GM21825 (cell line): ENCODE results near the gene NOL4L.
A peak's percentile ranks its signal among the peaks of the same experiment; 100 is the strongest.

Experiments used
- ATAC-seq: cut with Tn5 transposase; IDR thresholded peaks from one replicate; pipeline ENCODE4 v1.9.1; 2021; ENCODE audit warnings: mild to moderate bottlenecking, moderate library complexity; ENCODE audit not compliant: unreplicated experiment

NOL4L gene

GRCh38 chr20:32527447-32528055 is 57.6 kb downstream of the NOL4L start:
- ATAC-seq: no peak

GRCh38 chr20:32527052-32527446 is 58.1 kb downstream of the NOL4L start:
- no peak for ATAC-seq

GRCh38 chr20:32526541-32526940 is 58.6 kb downstream of the NOL4L start:
- ATAC-seq: no peak

GRCh38 chr20:32526125-32526524 is 59.0 kb downstream of the NOL4L start:
- ATAC-seq: no peak

GRCh38 chr20:32524829-32525501 is 60.2 kb downstream of the NOL4L start:
- no peak for ATAC-seq

GRCh38 chr20:32523613-32524213 is 61.4 kb downstream of the NOL4L start:
- ATAC-seq: no peak

- no peak for ATAC-seq
Measured at GRCh38 chr20:32522776-32523612, 62.1 kb downstream of the NOL4L start.

GRCh38 chr20:32522526-32522775 is 62.7 kb downstream of the NOL4L start:
- no peak for ATAC-seq

GRCh38 chr20:32521780-32522525 is 63.2 kb downstream of the NOL4L start:
- ATAC-seq: peak; percentile 52

- no peak for ATAC-seq
Measured at GRCh38 chr20:32520927-32521203, 64.3 kb downstream of the NOL4L start.

- no peak for ATAC-seq
Measured at GRCh38 chr20:32519381-32519730, 65.8 kb downstream of the NOL4L start.

- ATAC-seq: no peak
Measured at GRCh38 chr20:32518593-32519380, 66.3 kb downstream of the NOL4L start.

GRCh38 chr20:32517914-32518592 is 67.1 kb downstream of the NOL4L start:
- no peak for ATAC-seq

- no peak for ATAC-seq
Measured at GRCh38 chr20:32517518-32517873, 67.6 kb downstream of the NOL4L start.

GRCh38 chr20:32516583-32517517 is 68.3 kb downstream of the NOL4L start:
- no peak for ATAC-seq

- ATAC-seq: no peak
Measured at GRCh38 chr20:32515631-32516101, 69.5 kb downstream of the NOL4L start.

- ATAC-seq: no peak
Measured at GRCh38 chr20:32514760-32515159, 70.4 kb downstream of the NOL4L start.

- ATAC-seq: no peak
Measured at GRCh38 chr20:32513031-32513866, 71.9 kb downstream of the NOL4L start.
